Skeletal muscle tissue (tissue), 4 donors: Measurements from ENCODE around the gene RAI1. TPM values are rescaled to one million over a fixed set of nuclear protein-coding genes. Genes with fewer than 3 reads are reported as not detected.

Source experiments
- H3K27ac ChIP-seq: one replicate; pipeline ENCODE4 v1.7.0; 2013; ENCODE audit warnings: mild to moderate bottlenecking, low read depth, low read length, inconsistent platforms
- H3K27me3 ChIP-seq, 3 donors: one replicate each; pipeline ENCODE4 v1.7.0; 2013; ENCODE audit warnings: low read length in 3 of 3; ENCODE audit not compliant: control insufficient read depth in 3 of 3, insufficient read depth in 3 of 3
- H3K36me3 ChIP-seq, 3 donors: one replicate each; pipeline ENCODE4 v1.7.0; 2013; ENCODE audit warnings: low read length in 3 of 3; ENCODE audit not compliant: control insufficient read depth in 3 of 3, insufficient read depth in 3 of 3
- H3K4me1 ChIP-seq, 3 donors: one replicate each; pipeline ENCODE4 v1.7.0; 2013; ENCODE audit warnings: low read length in 3 of 3, mild to moderate bottlenecking in 3 of 3; ENCODE audit not compliant: control insufficient read depth in 3 of 3, insufficient read depth in 3 of 3
- H3K4me3 ChIP-seq, 3 donors: one replicate each; pipeline ENCODE4 v1.7.0; 2013; ENCODE audit warnings: low read length in 3 of 3
- H3K9ac ChIP-seq, 3 donors: one replicate each; pipeline ENCODE4 v1.7.0; 2013; ENCODE audit warnings: low read length in 3 of 3, mild to moderate bottlenecking in 3 of 3, moderate library complexity in 2 of 3, low read depth in 1 of 3
- H3K9me3 ChIP-seq, 3 donors: one replicate each; pipeline ENCODE4 v1.7.0; 2013; ENCODE audit warnings: low read length in 3 of 3; ENCODE audit not compliant: control insufficient read depth in 3 of 3
- total RNA-seq: library from RNA; depleted of rRNA; stranded (reverse); fragments of >200 nt; gene quantifications from one replicate; pipeline ENCODE4 v1.2.3, GENCODE V29; 2014
- donor health status: Osteomylitis.

RAI1 gene
- total RNA-seq, 1 donor from 2014 or later, result 3.1 TPM

DNA sequence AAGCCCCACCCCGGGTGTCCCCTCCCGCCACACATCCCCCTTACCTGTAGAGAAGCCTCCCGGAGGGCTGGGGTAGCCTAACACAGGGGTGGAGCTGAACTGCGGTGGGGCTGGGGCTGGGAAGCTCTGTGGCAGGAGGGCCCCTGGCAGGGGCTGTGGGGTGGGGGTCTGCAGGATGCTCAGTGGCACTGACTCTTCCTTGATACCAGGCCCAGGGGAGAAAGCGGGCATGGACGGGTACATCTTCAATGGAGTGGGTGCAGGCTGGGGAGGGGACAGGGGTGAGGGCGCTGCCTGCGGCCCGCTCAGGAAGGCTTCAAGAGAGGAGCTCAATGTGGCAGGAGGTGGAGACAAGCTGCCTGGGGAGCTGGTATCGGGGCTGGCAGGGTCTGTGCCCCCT, 138.8 kb downstream of the RAI1 start:
- Histone ChIP-seq H3K4me3 (peak overlapping the region in 2 of 3 donors; percentile 68 to 81), H3K4me1 (peaks cover 92 to 94% (median 92%) of the 10 kb centered on the region in 3 donors), H3K9me3 (no peaks in the 10 kb centered on the region), H3K27ac (peak overlapping the region; percentile 46), H3K9ac (peak overlapping the region in 2 of 3 donors; percentile 87 to 92), H3K27me3 (no peaks in the 10 kb centered on the region), H3K36me3 (peaks cover 44 to 49% (median 46%) of the 10 kb centered on the region in 3 donors)

DNA sequence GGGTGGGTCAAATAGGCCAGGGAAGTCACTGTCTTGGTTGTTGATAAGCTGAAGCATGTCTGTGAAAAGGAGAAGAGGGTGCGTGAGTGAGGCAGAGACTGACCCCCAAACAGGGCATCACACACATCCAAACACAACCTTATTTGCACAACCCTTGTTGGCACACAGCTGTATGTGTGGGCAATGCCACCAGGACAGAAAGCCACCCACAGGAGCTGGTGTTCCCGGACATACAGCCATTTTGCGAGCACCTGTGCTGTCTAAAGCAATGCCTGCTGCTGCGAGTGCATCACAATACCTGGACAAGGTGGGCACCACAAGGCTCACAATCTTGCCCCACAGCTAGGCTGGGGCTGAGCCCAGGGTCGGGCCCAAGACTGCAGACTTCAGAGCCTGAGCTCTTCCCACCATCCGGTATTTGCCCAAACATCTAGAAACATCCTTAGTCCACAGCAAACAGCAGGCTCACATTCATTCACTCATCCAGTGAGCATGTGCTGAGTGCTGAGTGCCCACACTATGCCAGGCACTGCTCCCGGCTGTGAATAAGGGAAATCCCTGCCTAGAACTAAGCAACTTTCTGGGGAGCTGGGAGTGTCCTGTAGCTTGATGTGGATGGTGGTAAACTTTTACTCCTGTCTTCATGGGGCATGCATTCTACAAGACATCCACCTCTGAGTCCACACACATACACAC, 139.4 kb downstream of the RAI1 start:
- Histone ChIP-seq H3K9me3 (no peaks in the 10 kb centered on the region), H3K4me3 (peak overlapping the region; percentile 68 to 90 (median 81)), H3K27me3 (no peaks in the 10 kb centered on the region), H3K9ac (peak overlapping the region; percentile 87 to 94 (median 92)), H3K4me1 (peaks cover 91 to 94% (median 92%) of the 10 kb centered on the region in 3 donors), H3K27ac (peak overlapping the region; percentile 46), H3K36me3 (peaks cover 42 to 45% (median 44%) of the 10 kb centered on the region in 3 donors)

DNA sequence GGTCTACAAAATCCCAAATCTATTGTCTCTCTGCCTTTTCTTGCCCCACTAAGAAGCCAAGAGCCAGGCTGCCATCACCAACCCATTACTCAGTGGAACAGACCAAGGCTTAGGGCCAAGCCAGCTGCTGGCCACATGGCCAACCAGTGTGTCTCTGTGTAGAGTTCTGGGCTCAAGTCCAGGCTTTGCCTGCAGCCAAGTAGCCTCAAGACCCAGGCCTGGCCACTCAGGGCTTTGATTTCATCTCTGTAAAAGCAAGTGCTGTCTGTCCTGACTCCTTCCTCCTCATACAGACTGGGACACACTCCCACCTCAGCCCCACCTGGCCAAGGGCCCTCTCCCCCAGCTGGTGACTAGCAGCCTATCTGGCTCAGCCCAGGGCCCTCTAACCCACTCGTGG, 140.9 kb downstream of the RAI1 start:
- H3K9ac ChIP-seq, result peak overlapping the region; percentile 87 to 94 (median 92)
- peak overlapping the region; percentile 96 for H3K27ac ChIP-seq
- no peaks in the 10 kb centered on the region for H3K27me3 ChIP-seq
- peaks cover 29 to 31% (median 30%) of the 10 kb centered on the region in 3 donors for H3K36me3 ChIP-seq
- no peaks in the 10 kb centered on the region for H3K9me3 ChIP-seq
- peak overlapping the region; percentile 68 to 90 (median 81) for H3K4me3 ChIP-seq
- peaks cover 92 to 95% (median 95%) of the 10 kb centered on the region in 3 donors for H3K4me1 ChIP-seq

DNA sequence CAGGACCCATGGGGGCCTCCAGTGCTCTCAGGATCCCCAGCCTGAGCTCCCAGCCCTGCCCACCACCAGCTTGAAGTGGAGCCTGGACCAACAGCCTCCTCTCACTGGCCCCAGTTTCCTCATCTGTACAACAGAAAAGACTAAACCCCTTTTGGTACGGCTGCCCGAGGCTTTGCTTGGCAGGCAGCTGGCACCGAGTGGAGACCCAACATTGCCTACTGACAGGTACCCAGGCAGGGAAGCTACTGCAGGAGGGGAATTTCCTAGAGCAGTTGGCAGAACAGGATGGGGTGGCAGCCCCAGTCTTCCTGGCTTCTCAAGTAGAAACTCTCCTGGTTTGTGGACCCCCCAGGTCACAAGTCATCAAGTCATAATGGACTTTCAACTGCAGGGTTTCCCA, 141.4 kb downstream of the RAI1 start:
- Histone ChIP-seq H3K36me3 (peaks cover 25 to 27% (median 26%) of the 10 kb centered on the region in 3 donors), H3K27ac (peak overlapping the region; percentile 96), H3K9ac (peak overlapping the region; percentile 87 to 94 (median 92)), H3K4me3 (peak overlapping the region; percentile 68 to 90 (median 81)), H3K27me3 (no peaks in the 10 kb centered on the region), H3K9me3 (no peaks in the 10 kb centered on the region), H3K4me1 (peaks cover 92 to 95% (median 95%) of the 10 kb centered on the region in 3 donors)

DNA sequence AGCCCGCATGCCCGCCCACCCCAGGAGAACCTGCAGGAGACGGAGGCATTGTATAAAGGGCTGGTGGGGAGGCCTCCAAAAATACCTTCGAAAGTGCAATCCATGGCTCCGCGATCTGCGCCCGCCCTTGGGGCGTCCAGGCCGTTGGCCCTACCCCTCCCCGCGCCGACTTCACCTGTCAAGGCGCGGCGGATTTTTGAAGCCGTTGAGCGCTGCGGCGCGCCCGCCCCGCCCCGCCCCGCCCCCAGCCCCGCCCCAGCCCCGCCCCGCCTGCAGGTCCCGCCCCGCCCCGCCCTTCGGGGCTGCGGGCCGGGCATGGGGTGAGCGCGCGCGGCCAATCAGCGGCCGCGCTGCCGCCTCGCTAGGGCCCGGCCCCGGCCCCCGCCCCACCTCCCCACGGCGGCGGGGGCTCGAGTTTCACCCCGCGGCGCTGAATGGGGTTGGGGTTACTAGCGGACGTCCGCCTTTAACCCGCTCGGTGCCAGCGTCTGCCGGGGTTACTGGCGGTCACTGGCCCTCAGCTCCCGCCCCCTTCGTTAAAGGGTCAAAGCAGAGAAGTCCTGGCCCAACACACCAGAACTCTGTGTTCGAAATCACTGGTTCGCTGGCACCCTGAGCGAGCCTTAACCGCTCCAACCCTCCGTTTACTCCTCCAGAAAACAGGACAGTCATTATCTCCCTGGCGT, 142.3 kb downstream of the RAI1 start:
- H3K27ac ChIP-seq, result peak overlapping the region; percentile 100
- peak overlapping the region; percentile 75 to 90 (median 81) for H3K4me3 ChIP-seq
- peaks cover 92 to 96% (median 95%) of the 10 kb centered on the region in 3 donors for H3K4me1 ChIP-seq

DNA sequence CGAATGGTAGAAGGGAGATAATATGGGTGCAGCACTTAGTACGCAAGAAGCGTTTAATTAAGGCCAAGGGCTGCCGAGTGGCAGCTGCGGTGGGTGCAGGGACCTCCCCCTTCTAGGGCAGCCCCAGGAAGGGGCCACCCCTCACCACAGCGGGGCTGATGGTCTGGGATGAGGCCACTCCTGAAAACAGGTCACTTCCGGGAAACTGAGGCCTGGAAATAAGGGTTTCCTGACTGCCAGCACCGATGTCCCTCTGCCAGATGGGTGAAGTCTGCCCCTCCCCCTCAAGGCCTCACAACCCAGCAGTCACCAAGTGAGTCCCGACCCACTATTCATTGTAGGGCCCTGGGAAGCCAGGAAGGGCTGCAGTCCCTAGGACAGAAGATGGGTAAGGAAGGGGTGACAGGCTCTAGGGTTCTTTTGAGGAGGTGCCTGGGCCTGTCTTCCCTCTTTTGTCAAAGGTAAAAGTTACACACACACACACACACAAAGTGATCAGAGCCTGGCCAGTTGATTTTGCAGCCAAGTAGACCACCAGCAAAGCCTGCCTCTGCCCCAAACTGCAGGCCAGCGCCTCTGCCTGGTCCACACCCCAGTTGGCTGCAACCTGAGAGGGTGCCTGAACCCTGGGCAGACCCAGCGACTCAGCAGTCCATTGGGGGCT, 143.0 kb downstream of the RAI1 start:
- Histone ChIP-seq H3K4me1 (peaks cover 89 to 93% (median 92%) of the 10 kb centered on the region in 3 donors), H3K36me3 (peaks cover 11 to 13% (median 11%) of the 10 kb centered on the region in 3 donors), H3K27me3 (no peaks in the 10 kb centered on the region), H3K9me3 (no peaks in the 10 kb centered on the region), H3K27ac (peak overlapping the region; percentile 100), H3K9ac (peak overlapping the region; percentile 78 to 89 (median 81)), H3K4me3 (peak overlapping the region; percentile 45 to 75 (median 52))

More for the DNA sequence above, 142.3 kb downstream of the RAI1 start:
- Histone ChIP-seq H3K9me3 (no peaks in the 10 kb centered on the region), H3K9ac (peak overlapping the region; percentile 89 to 94 (median 92)), H3K36me3 (peaks cover 18 to 19% (median 18%) of the 10 kb centered on the region in 3 donors), H3K27me3 (no peaks in the 10 kb centered on the region)

DNA sequence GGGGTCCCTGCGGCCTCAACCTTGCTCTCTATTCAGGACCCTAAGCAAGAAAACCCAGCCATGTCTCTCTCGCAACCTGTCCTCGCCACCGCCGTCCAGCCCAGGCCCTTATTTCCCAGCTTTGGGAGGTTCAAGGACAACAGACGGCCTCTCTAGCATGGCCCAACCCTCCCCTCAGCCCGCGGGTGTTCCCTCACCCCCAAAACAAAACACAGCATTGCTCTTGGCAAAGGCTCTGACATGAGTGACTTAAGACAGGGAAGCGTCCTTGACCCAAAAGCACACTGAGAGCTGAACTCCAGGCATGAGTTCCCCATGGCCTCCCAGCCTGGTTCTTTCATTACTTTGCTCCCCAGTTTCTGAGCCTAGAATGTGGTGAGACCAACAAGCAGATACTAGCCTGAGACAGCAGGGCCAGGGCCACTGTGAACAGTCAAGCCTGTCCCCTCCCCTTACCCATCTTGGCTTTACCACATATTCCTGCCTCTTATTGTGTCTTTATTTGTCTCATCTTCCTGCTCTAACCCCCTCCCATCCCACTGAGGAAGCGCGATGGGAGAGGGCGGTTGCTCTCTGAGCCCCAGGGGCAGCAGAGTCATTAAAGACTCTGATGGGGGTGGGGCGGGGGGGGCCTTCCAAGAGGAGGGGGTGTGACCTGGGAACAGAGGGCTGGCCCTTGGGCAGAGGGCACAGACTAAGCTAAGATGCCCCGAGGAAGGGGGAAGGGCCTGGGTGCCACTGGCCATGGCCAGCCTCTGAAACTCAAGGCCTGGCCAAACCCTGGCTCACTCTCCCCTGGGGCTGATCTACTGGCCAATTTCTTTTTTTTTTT, 143.7 kb downstream of the RAI1 start:
- Histone ChIP-seq H3K27ac (peak overlapping the region; percentile 100), H3K27me3 (no peaks in the 10 kb centered on the region), H3K36me3 (peaks cover 6% of the 10 kb centered on the region in 3 donors), H3K9ac (peak overlapping the region; percentile 78 to 89 (median 81)), H3K4me3 (peak overlapping the region; percentile 4 to 45 (median 10)), H3K4me1 (peaks cover 89 to 93% (median 93%) of the 10 kb centered on the region in 3 donors), H3K9me3 (no peaks in the 10 kb centered on the region)

DNA sequence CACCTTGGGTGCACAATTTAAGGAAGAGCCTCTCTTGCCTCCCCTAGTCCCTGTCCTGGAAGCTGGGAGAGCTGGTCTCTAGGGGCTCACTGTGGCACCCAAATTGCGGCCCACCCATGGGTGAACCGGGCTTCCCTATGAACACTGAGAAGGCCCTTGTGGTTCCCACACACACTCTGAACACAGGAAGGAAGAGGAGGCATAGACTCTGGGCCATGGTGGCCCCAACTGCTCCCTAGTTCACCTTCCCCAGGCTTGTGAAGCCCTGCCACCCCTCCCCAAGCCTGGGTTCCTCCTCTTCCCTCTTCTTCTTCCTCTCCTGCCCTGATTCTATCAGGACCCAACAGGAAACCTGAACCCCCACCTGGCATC, 145.1 kb downstream of the RAI1 start:
- Histone ChIP-seq H3K27me3 (no peaks in the 10 kb centered on the region), H3K4me3 (no peak overlapping the region), H3K27ac (peak overlapping the region; percentile 100), H3K9ac (peak overlapping the region; percentile 45 to 51 (median 50)), H3K4me1 (peaks cover 89 to 93% (median 93%) of the 10 kb centered on the region in 3 donors), H3K9me3 (no peaks in the 10 kb centered on the region), H3K36me3 (peaks cover 0 to 1% (median 0%) of the 10 kb centered on the region in 3 donors)
